CD4-positive, alpha-beta T cell (primary cell): ENCODE measurements around the gene PCDHGB3. TPM values are rescaled to one million over a fixed set of nuclear protein-coding genes. Genes with fewer than 3 reads are reported as not detected.

Experiments used
- ATAC-seq: fragments of 200-7000 bp; cut with Tn5 transposase; one replicate; pipeline ENCODE4 v1.10.0; 2022; ENCODE audit warnings: mild to moderate bottlenecking; ENCODE audit not compliant: poor library complexity
- CTCF ChIA-PET: fragments of 350-600 bp; sonication (Branson Sonifier 250); formaldehyde crosslinking; loops from one replicate; lab custom pipeline; 2021; ENCODE audit warnings: antibody characterized with exemption, inconsistent platforms; lab: Charles Lee
- POLR2A ChIA-PET: fragments of 350-600 bp; sonication (Branson Sonifier 250); formaldehyde crosslinking; loops from one replicate; lab custom pipeline; 2021; ENCODE audit warnings: antibody characterized with exemption, inconsistent platforms; lab: Charles Lee
- DNase-seq, 14 experiments: peaks; one replicate each; pipeline ENCODE4 v3.0.0-alpha.2; 2013 to 2020; ENCODE audit warnings: mixed read lengths in 2 of 14
- H3K27ac ChIP-seq, 2 donors: one replicate each; pipeline versions ENCODE4 v1.5.1 to v1.7.0; 2013; ENCODE audit warnings: low read length in 2 of 2, low read depth in 1 of 2, mild to moderate bottlenecking in 1 of 2
- H3K27me3 ChIP-seq, 2 experiments: 1 replicate in 1 of 2; 2 replicates in 1 of 2; pipeline versions ENCODE4 v1.6.1 to v1.7.0; 2013; ENCODE audit warnings: low read length in 2 of 2, control low read depth in 1 of 2, mild to moderate bottlenecking in 1 of 2, moderate library complexity in 1 of 2; ENCODE audit not compliant: insufficient read depth in 2 of 2, control insufficient read depth in 1 of 2
- H3K36me3 ChIP-seq: one replicate; pipeline ENCODE4 v1.6.1; 2013; ENCODE audit warnings: low read length, control low read depth; ENCODE audit not compliant: insufficient read depth
- H3K4me1 ChIP-seq: one replicate; pipeline ENCODE4 v1.6.1; 2013; ENCODE audit warnings: low read length, control low read depth; ENCODE audit not compliant: insufficient read depth
- H3K4me3 ChIP-seq: one replicate; pipeline ENCODE4 v1.5.1; 2013; ENCODE audit warnings: mild to moderate bottlenecking, low read length, moderate library complexity
- H3K9me3 ChIP-seq, 2 experiments: 1 replicate in 1 of 2; 2 replicates in 1 of 2; pipeline versions ENCODE4 v1.6.1 to v1.7.0; 2013; ENCODE audit warnings: low read length in 2 of 2, mild to moderate bottlenecking in 2 of 2, control low read depth in 1 of 2, moderate library complexity in 1 of 2; ENCODE audit not compliant: control insufficient read depth in 1 of 2, insufficient read depth in 1 of 2
- H3K27ac Mint-ChIP-seq: one replicate; pipeline ENCODE4 v1.8.0; 2020; ENCODE audit warnings: mixed read lengths
- H3K27me3 Mint-ChIP-seq: one replicate; pipeline ENCODE4 v1.8.0; 2021; ENCODE audit warnings: mixed read lengths
- H3K36me3 Mint-ChIP-seq: one replicate; pipeline ENCODE4 v1.8.0; 2021; ENCODE audit warnings: low read depth, mixed read lengths
- H3K4me1 Mint-ChIP-seq: one replicate; pipeline ENCODE4 v1.8.0; 2021; ENCODE audit warnings: low read depth, mixed read lengths
- H3K4me3 Mint-ChIP-seq: one replicate; pipeline ENCODE4 v1.8.0; 2020; ENCODE audit warnings: mild to moderate bottlenecking, mixed read lengths
- H3K9me3 Mint-ChIP-seq: one replicate; pipeline ENCODE4 v1.8.0; 2020; ENCODE audit warnings: mixed read lengths
- intact Hi-C, 2 experiments: fragments of 100-400 bp; cut with DNase I in 1 of 2; cut with micrococcal nuclease in 1 of 2; formaldehyde crosslinking; loops; one replicate each; pipeline versions ENCODE4 v1.15.1 to v1.9.0; 2023 to 2025; cut with DNase I, micrococcal nuclease
- total RNA-seq, 174 experiments: library from RNA in 2 of 174; stranded (reverse) in 2 of 174; gene quantifications; one replicate each; pipeline ENCODE4 v1.2.3 and lab custom pipeline; 2021 to 2026
- TF ChIP-seq, protein P1 (sequence below): fragments of 200-600 bp; IDR thresholded peaks from one replicate; pipeline ENCODE4 v1.8.0; 2022; ENCODE audit warnings: antibody characterized with exemption, mild to moderate bottlenecking

PCDHGB3 gene
- total RNA-seq, 2 experiments from 2014 or later: 0.11 to 0.28 TPM

- TF ChIP-seq, protein P1, sequence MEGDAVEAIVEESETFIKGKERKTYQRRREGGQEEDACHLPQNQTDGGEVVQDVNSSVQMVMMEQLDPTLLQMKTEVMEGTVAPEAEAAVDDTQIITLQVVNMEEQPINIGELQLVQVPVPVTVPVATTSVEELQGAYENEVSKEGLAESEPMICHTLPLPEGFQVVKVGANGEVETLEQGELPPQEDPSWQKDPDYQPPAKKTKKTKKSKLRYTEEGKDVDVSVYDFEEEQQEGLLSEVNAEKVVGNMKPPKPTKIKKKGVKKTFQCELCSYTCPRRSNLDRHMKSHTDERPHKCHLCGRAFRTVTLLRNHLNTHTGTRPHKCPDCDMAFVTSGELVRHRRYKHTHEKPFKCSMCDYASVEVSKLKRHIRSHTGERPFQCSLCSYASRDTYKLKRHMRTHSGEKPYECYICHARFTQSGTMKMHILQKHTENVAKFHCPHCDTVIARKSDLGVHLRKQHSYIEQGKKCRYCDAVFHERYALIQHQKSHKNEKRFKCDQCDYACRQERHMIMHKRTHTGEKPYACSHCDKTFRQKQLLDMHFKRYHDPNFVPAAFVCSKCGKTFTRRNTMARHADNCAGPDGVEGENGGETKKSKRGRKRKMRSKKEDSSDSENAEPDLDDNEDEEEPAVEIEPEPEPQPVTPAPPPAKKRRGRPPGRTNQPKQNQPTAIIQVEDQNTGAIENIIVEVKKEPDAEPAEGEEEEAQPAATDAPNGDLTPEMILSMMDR: no peak
- Histone ChIP-seq H3K27ac (no peak overlapping the region), H3K36me3 (no peaks in the 10 kb centered on the region), H3K4me3 (no peak overlapping the region), H3K4me1 (peaks cover 9% of the 10 kb centered on the region), H3K9me3 (peaks cover 27 to 48% of the 10 kb centered on the region in 2 experiments), H3K27me3 (peaks cover 48 to 84% of the 10 kb centered on the region in 2 experiments)
- Mint-ChIP-seq H3K4me1 (peaks cover 6% of the 10 kb centered on the region), H3K9me3 (peaks cover 15% of the 10 kb centered on the region), H3K27me3 (peaks cover 93% of the 10 kb centered on the region), H3K27ac (no peak overlapping the region), H3K36me3 (peaks cover 23% of the 10 kb centered on the region), H3K4me3 (no peak overlapping the region)
- ChIA-PET CTCF (interaction anchor here (1.3 kb wide), 1 partner anchor 208 kb away, joined by 3 read pairs; no protein-coding TSS in a partner anchor), POLR2A (no interaction called here)
- DNase-seq (no peak), ATAC-seq (no peak)
- intact Hi-C loops: no loop called here
Observed at GRCh38 chr5:141355641-141356040, 14.4 kb upstream of the PCDHGB3 start.

DNA sequence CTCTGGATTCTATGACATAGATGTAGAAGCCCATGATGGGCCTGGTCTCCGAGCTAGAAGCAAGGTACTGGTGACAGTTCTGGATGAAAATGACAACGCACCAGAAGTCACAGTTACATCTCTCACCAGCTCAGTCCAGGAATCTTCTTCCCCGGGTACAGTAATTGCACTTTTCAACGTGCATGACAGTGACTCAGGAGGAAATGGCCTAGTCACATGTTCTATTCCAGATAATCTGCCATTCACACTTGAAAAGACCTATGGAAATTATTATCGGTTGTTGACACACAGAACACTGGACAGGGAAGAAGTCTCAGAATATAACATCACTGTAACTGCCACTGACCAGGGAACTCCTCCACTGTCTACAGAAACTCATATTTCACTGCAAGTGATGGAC, 13.9 kb upstream of the PCDHGB3 start:
- Mint-ChIP-seq H3K4me1 (peaks cover 6% of the 10 kb centered on the region), H3K36me3 (peaks cover 28% of the 10 kb centered on the region), H3K9me3 (peaks cover 20% of the 10 kb centered on the region), H3K4me3 (no peak overlapping the region), H3K27ac (no peak overlapping the region), H3K27me3 (peaks cover 93% of the 10 kb centered on the region)
- POLR2A ChIA-PET: no interaction called here
- H3K4me3 ChIP-seq: no peak overlapping the region
- intact Hi-C loops: no loop called here
- TF ChIP-seq, protein P1: no peak
- CTCF ChIA-PET: interaction anchor here (1.3 kb wide), 1 partner anchor 208 kb away, joined by 3 read pairs; no protein-coding TSS in a partner anchor
- no peak for DNase-seq
- H3K27me3 ChIP-seq: peaks cover 48 to 84% of the 10 kb centered on the region in 2 experiments
- peaks cover 9% of the 10 kb centered on the region for H3K4me1 ChIP-seq
- ATAC-seq: no peak
- H3K36me3 ChIP-seq: no peaks in the 10 kb centered on the region
- H3K27ac ChIP-seq: no peak overlapping the region
- H3K9me3 ChIP-seq: peaks cover 27 to 47% of the 10 kb centered on the region in 2 experiments

- Mint-ChIP-seq H3K4me3 (no peak overlapping the region), H3K27me3 (peaks cover 94% of the 10 kb centered on the region), H3K9me3 (peaks cover 22% of the 10 kb centered on the region), H3K4me1 (peaks cover 6% of the 10 kb centered on the region), H3K27ac (no peak overlapping the region), H3K36me3 (peaks cover 32% of the 10 kb centered on the region)
- Histone ChIP-seq H3K4me1 (peaks cover 9% of the 10 kb centered on the region), H3K36me3 (no peaks in the 10 kb centered on the region), H3K9me3 (peaks cover 27 to 48% of the 10 kb centered on the region in 2 experiments), H3K27me3 (peaks cover 46 to 83% of the 10 kb centered on the region in 2 experiments), H3K27ac (no peak overlapping the region), H3K4me3 (no peak overlapping the region)
- intact Hi-C loops: no loop called here
- ATAC-seq (no peak), DNase-seq (no peak)
- TF ChIP-seq, protein P1: no peak
- CTCF ChIA-PET: no interaction called here
- POLR2A ChIA-PET: no interaction called here
Observed at GRCh38 chr5:141356950-141357349, 13.1 kb upstream of the PCDHGB3 start.
